Skeletal muscle tissue (tissue), 4 donors: ENCODE data around the gene TPRKB. TPM values are rescaled to one million over a fixed set of nuclear protein-coding genes. Genes with fewer than 3 reads are reported as not detected.
A peak's percentile ranks its signal among the peaks of the same experiment; 100 is the strongest.
"Not testable (repeated sequence)": the region's sequence is repeated elsewhere in the genome, so short reads cannot be mapped to it uniquely, and the experiment has no call there.

ENCODE experiments used
- H3K27ac ChIP-seq: one replicate; pipeline ENCODE4 v1.7.0; 2013; ENCODE audit warnings: mild to moderate bottlenecking, low read depth, low read length, inconsistent platforms
- H3K27me3 ChIP-seq, 3 donors: one replicate each; pipeline ENCODE4 v1.7.0; 2013; ENCODE audit warnings: low read length in 3 of 3; ENCODE audit not compliant: control insufficient read depth in 3 of 3, insufficient read depth in 3 of 3
- H3K36me3 ChIP-seq, 3 donors: one replicate each; pipeline ENCODE4 v1.7.0; 2013; ENCODE audit warnings: low read length in 3 of 3; ENCODE audit not compliant: control insufficient read depth in 3 of 3, insufficient read depth in 3 of 3
- H3K4me1 ChIP-seq, 3 donors: one replicate each; pipeline ENCODE4 v1.7.0; 2013; ENCODE audit warnings: low read length in 3 of 3, mild to moderate bottlenecking in 3 of 3; ENCODE audit not compliant: control insufficient read depth in 3 of 3, insufficient read depth in 3 of 3
- H3K4me3 ChIP-seq, 3 donors: one replicate each; pipeline ENCODE4 v1.7.0; 2013; ENCODE audit warnings: low read length in 3 of 3
- H3K9ac ChIP-seq, 3 donors: one replicate each; pipeline ENCODE4 v1.7.0; 2013; ENCODE audit warnings: low read length in 3 of 3, mild to moderate bottlenecking in 3 of 3, moderate library complexity in 2 of 3, low read depth in 1 of 3
- H3K9me3 ChIP-seq, 3 donors: one replicate each; pipeline ENCODE4 v1.7.0; 2013; ENCODE audit warnings: low read length in 3 of 3; ENCODE audit not compliant: control insufficient read depth in 3 of 3
- total RNA-seq: library from RNA; depleted of rRNA; stranded (reverse); fragments of >200 nt; gene quantifications from one replicate; pipeline ENCODE4 v1.2.3, GENCODE V29; 2014
- donor health status: Osteomylitis.

TPRKB gene
- total RNA-seq, 1 donor from 2014 or later = 18.8 TPM

DNA sequence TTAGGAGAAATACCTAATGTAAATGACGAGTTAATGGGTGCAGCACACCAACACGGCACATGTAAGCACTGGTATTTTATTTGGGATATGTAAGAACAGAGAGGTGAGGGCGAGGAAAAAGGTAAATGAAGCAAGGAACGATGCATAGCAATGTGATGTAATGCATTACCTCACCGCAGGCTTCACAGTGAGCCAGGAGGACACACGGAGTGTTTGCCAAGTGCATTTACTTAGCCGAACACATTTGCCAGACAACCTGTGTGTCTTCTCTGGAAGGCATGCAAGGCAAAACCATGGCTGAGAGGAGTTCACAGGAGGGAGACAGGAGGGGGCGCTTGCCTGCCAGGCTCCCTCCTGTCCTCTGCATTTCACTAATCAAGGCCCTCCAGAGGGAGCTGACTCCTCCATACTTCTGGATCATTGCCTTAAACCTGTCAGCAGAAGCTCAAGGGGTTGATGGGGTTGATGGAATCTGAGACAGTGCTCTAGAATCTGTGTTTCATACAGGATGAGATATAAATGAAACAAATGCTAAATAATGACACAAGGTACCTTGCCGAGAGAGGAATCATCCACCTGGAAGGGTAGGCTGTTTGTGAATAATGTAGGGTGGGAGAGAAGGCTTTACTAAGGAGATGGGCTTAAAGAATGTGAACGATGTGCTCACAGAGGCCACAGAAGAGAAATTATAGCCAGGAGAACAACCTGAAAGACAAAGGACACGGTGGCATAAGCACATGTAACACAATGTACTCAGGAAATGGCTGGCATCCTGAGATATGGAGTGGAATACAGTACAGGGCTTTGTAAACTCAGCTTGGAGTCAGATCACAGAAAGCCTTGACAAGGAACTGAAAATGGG, 9.1 kb upstream of the TPRKB start:
- H3K27me3 ChIP-seq = no peaks in the 10 kb centered on the region
- H3K4me3 ChIP-seq = no peak overlapping the region
- H3K4me1 ChIP-seq = no peaks in the 10 kb centered on the region
- no peak overlapping the region for H3K27ac ChIP-seq
- no peak overlapping the region for H3K9ac ChIP-seq
- peaks cover 15 to 25% (median 16%) of the 10 kb centered on the region in 3 donors for H3K36me3 ChIP-seq
- H3K9me3 ChIP-seq = no peaks in the 10 kb centered on the region

DNA sequence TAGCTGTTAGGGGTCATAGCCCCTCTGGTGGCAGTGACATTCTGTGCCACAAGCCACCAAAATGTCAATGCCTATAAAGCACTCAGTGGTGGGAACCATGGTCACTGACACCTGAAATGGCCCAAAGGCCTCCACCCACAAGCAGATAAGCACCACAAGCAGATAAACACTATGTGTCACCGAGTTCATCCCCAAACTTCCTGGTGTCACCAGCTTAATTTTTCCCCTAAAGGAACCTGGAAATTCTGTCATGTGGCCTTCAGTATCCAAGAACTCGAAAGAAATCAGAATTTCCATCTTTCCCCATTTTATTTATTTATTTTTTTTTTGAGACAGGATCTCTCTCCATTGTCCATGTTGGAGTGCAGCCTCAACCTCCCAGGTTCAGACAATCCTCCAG, 3.6 kb upstream of the TPRKB start:
- Histone ChIP-seq H3K4me3 (no peak overlapping the region), H3K9me3 (peaks cover 0 to 3% (median 0%) of the 10 kb centered on the region in 3 donors), H3K9ac (no peak overlapping the region), H3K27ac (no peak overlapping the region), H3K4me1 (peaks cover 6 to 12% (median 11%) of the 10 kb centered on the region in 3 donors), H3K27me3 (no peaks in the 10 kb centered on the region), H3K36me3 (peaks cover 11 to 15% (median 13%) of the 10 kb centered on the region in 3 donors)

DNA sequence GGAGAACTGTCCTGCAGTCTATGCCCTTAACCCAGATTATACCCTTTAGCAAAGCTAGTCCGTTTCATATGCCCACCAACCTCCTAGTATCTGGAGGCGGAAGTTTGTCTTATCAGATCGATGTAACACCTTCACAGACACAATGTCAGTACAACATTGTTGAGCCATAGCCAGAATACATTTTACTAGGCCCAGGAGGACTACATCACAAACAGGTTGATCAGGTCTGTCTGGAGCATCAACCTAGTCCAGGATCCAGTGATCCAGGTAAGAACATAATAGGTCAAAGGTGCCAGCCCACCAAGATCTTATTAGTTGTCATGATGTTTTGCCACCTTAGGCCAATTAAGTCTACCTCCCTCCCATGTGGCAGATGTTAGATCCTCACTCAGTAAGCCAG, 2.0 kb upstream of the TPRKB start:
- H3K4me1 ChIP-seq = peaks cover 6 to 13% (median 11%) of the 10 kb centered on the region in 3 donors
- H3K36me3 ChIP-seq = peaks cover 7 to 15% (median 11%) of the 10 kb centered on the region in 3 donors
- no peak overlapping the region for H3K9ac ChIP-seq
- H3K27ac ChIP-seq = no peak overlapping the region
- H3K27me3 ChIP-seq = no peaks in the 10 kb centered on the region
- H3K9me3 ChIP-seq = peaks cover 0 to 3% (median 0%) of the 10 kb centered on the region in 3 donors
- no peak overlapping the region for H3K4me3 ChIP-seq

DNA sequence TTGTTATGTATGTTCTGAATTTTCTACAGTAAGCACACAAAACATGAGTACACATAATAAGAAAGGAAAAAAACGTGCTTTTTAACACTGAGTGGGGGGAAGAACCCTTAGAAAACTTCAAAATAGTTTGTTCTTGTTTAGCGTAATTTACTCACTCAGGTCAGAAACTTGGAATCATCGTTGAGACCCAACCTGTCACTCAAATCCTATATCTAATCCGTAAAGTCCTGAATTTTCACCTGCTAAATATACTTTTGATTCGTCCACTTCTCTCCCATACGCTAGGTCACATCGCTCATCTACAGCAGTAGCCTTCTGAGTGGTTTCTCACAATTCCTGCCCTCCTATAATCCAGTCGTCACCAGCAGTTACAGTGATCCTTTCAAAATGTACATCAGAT, 767 bp downstream of the TPRKB start:
- Histone ChIP-seq H3K4me1 (peaks cover 6 to 15% (median 11%) of the 10 kb centered on the region in 3 donors), H3K9me3 (peaks cover 0 to 3% (median 0%) of the 10 kb centered on the region in 3 donors), H3K4me3 (peak overlapping the region; percentile 92 to 100 (median 99)), H3K9ac (peak overlapping the region; percentile 89 to 94 (median 91)), H3K27me3 (no peaks in the 10 kb centered on the region), H3K27ac (peak overlapping the region; percentile 81), H3K36me3 (peaks cover 6 to 28% (median 13%) of the 10 kb centered on the region in 3 donors)

DNA sequence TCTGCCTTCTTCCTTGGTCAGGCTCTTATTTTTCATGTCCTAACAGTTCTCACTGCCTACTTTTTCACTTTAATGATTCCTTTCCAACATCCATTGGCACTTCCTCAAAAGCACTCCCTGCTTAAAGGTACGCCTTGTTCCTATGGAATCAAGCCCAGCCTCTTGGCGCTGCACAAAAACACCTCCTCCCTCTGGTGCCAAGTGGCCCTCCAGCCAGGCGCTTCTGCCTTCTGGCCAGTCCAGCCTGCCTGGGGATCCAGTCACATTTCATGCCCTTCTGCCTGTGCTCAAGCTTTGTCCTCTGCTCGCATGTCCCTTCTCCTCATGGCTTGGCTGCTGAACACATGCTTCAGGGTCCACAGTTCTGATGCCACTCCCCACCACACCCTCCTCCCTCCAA, 6.3 kb downstream of the TPRKB start:
- peak overlapping the region in 1 of 3 donors; percentile 23 for H3K9ac ChIP-seq
- H3K4me1 ChIP-seq = peaks cover 6 to 11% (median 6%) of the 10 kb centered on the region in 3 donors
- peaks cover 11 to 40% (median 21%) of the 10 kb centered on the region in 3 donors for H3K36me3 ChIP-seq
- H3K4me3 ChIP-seq = no peak overlapping the region
- no peaks in the 10 kb centered on the region for H3K9me3 ChIP-seq
- H3K27ac ChIP-seq = no peak overlapping the region
- no peaks in the 10 kb centered on the region for H3K27me3 ChIP-seq

DNA sequence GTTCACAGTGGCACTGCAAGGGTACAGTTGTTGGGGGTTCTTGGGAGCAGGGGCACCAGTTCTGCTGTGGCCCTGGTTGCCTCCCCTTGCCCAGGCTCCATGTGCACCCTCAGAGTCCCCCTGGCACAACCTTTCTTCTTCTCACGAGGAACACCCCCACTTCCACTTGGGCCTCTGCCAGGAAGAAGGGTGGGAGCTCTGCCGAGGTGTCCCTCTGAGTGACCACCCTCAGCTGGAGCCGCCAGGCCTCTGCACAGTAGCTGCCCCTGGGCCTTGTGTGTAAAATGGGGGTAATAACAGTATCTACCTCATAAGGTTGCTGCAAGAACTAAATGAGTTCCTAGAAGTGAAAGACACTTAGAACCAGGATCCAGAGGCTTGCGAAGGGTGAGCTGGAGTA, 8.4 kb downstream of the TPRKB start:
- Histone ChIP-seq H3K9ac (no peak overlapping the region), H3K4me3 (no peak overlapping the region), H3K36me3 (peaks cover 11 to 40% (median 21%) of the 10 kb centered on the region in 3 donors)

DNA sequence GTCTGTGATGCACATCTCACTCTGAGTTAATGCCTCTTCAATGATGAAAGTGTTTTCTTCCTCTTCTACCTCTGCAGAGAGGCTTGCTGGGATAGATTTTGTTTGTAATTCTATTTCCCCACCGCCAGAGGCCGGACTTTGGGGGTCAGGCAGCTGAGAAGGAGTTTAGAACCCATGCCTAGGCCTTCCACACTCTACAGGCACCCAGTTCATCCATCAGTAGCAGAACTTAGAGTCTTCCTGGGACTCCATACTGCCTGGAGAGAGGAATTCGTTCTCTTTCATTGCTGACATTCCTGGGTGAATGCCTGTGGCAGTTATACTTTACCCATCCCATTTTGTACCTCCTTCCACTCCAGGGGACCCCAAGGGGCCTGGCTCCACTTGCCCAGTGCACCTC, 9.1 kb downstream of the TPRKB start:
- H3K36me3 ChIP-seq = peaks cover 8 to 34% (median 18%) of the 10 kb centered on the region in 3 donors
- H3K27ac ChIP-seq = no peak overlapping the region
- no peak overlapping the region for H3K4me3 ChIP-seq
- H3K9ac ChIP-seq = no peak overlapping the region
- H3K4me1 ChIP-seq = peaks cover 6 to 9% (median 6%) of the 10 kb centered on the region in 3 donors
- no peaks in the 10 kb centered on the region for H3K27me3 ChIP-seq
- H3K9me3 ChIP-seq = no peaks in the 10 kb centered on the region

More for the DNA sequence above, 8.4 kb downstream of the TPRKB start:
- no peaks in the 10 kb centered on the region for H3K9me3 ChIP-seq
- H3K4me1 ChIP-seq = peaks cover 6 to 9% (median 6%) of the 10 kb centered on the region in 3 donors
- H3K27ac ChIP-seq = no peak overlapping the region
- no peaks in the 10 kb centered on the region for H3K27me3 ChIP-seq

DNA sequence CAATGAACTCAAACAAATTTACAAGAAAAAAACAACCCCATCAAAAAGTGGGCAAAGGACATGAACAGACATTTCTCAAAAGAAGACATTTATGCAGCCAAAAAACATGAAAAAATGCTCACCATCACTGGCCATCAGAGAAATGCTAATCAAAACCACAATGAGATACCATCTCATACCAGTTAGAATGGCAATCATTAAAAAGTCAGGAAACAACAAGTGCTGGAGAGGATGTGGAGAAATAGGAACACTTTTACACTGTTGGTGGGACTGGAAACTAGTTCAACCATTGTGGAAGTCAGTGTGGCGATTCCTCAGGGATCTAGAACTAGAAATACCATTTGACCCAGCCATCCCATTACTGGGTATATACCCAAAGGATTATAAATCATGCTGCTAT, 10.5 kb downstream of the TPRKB start:
- not testable (repeated sequence) for H3K27me3 ChIP-seq, H3K27ac ChIP-seq, H3K4me1 ChIP-seq, H3K9me3 ChIP-seq, H3K9ac ChIP-seq, H3K4me3 ChIP-seq
- H3K36me3 ChIP-seq = peaks cover 8 to 20% (median 13%) of the 10 kb centered on the region in 3 donors

DNA sequence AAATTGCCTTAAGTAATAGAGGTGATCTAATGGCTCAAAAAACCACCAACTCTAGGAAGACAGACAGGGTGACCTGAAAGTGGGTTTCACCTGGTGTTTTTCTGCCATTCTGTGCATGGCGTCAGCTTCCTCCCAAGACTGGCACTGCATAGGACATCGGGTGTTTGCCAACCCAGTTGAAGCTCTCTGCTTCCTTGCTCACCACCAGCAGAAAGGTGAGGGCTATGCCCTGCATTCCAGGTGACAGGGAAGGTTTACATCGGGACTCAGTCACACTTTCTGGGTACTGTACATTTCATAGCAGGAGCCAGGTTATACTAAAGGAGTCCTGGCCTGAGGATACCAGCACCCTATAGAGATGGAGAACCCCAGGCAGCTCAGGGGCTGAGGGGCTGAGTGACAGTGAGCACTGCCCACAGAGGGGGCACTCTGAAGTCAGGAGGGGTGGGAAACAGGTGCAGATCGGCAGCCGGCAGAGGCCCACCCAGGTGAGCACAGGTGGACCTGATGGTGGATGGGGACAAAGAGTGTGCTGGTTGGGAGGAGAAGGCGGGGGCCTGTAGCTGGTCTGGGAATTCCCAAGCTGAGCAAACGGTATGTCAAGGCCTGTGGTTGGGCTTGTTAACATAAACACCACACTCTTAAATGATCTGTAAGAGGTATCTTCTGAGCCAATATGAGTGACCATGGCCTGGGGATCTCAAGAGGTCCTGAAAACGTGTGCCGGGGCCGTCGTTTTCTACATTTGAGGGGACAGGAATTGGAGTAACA, 18.1 kb downstream of the TPRKB start:
- peaks cover 0 to 2% (median 0%) of the 10 kb centered on the region in 3 donors for H3K27me3 ChIP-seq
- H3K4me3 ChIP-seq = no peak overlapping the region
- H3K9ac ChIP-seq = no peak overlapping the region
- H3K4me1 ChIP-seq = no peaks in the 10 kb centered on the region
- H3K9me3 ChIP-seq = no peaks in the 10 kb centered on the region
- H3K27ac ChIP-seq = no peak overlapping the region
- no peaks in the 10 kb centered on the region for H3K36me3 ChIP-seq

DNA sequence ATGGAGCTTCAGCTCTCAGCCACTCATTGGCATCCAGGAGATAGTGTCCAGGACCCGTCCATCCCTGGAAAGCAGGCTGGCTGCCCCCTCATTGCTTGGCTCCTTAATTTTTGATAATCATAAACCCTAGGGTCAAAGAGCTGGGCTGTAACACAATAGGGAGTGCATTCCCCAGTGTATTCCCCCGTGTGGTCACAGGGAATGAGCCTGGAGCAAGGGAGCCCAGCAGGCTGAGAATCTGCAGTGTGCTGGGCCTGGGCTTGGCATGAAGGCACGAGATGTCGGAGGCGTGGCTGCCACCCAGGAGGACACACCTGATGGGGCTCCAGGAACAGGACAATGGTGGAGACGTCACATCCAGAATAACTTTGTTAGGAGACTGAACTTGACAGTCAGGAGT, 18.7 kb downstream of the TPRKB start:
- H3K36me3 ChIP-seq = no peaks in the 10 kb centered on the region
- H3K27me3 ChIP-seq = peaks cover 0 to 2% (median 0%) of the 10 kb centered on the region in 3 donors
- H3K9me3 ChIP-seq = no peaks in the 10 kb centered on the region
- no peak overlapping the region for H3K27ac ChIP-seq
- H3K4me1 ChIP-seq = no peaks in the 10 kb centered on the region
- no peak overlapping the region for H3K4me3 ChIP-seq
- no peak overlapping the region for H3K9ac ChIP-seq
